A172 (cell line): ENCODE data around the gene ZNF814. TPM values are rescaled to one million over a fixed set of nuclear protein-coding genes. Genes with fewer than 3 reads are reported as not detected.
"Not testable (repeated sequence)": the region's sequence is repeated elsewhere in the genome, so short reads cannot be mapped to it uniquely, and the experiment has no call there.

Experiments
- DNase-seq: peaks from one replicate; pipeline ENCODE4 v3.0.0-alpha.2; 2015; ENCODE audit warnings: low spot score
- total RNA-seq: library from RNA; depleted of rRNA; stranded (reverse); fragments of >200 nt; shearing (Covaris generic); gene quantifications from 2 replicates; pipeline ENCODE4 v1.2.3, GENCODE V29; 2014; rRNA removed

Gene ZNF814
- 0.29 and 1.7 TPM in 2 replicates for total RNA-seq

DNA sequence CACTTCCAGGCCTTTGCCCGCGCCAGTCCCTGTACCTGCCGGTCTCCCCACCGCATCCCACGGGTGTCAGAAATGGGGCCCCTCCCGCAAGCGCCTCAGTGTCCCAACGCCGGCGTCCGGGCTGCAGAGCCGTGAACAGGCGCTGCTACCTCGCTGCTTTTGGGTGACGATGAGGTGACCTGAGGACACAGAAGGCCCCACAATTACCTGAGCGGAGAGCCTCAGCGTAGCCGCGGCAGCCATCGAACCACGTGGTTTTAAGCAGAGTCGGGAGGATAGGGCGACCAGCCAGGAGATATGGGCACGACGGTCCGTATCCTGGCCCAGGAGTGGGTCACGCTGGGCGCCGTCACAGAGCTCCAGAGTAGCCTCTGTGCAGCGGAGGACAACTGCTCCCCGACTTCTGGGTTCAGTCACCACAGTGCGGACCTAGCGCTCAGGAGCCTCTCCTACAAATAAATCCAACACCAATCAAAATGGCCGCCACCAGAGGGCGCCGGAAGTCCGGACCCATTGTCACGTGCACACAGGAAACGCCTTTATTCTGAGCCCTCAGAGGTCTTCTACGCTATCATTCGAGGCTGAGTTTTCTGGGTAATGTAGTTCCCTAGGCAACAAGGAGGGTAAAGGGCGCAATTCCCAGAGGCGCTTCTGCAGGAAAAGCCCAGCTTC, at the start of gene ZNF814:
TSS of gene ZNF814 (minus strand) at position 478 of the 672 bp plus-strand sequence. CDS start at position 243, 235 bp downstream.
- DNase-seq, result no peak

DNA sequence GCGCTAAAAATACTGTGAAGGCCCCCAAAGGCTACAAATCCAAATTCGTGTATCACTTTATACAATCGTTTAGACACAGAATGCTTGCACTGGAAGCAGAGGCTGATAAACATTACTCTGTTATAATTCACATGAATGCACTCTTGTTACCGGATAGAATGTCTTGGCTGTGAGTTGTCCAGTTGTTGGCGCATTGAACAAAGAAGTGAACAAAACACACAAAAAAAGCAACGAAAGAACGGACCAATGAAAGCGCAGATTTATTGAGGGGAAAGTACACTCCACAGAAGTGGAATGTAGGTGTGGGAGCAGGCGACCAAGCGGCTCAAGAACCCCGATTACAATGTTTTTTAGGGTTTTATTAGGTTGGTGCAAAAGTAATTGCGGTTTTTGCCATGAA, 46.9 kb upstream of the ZNF814 start:
- no peak for DNase-seq

DNA sequence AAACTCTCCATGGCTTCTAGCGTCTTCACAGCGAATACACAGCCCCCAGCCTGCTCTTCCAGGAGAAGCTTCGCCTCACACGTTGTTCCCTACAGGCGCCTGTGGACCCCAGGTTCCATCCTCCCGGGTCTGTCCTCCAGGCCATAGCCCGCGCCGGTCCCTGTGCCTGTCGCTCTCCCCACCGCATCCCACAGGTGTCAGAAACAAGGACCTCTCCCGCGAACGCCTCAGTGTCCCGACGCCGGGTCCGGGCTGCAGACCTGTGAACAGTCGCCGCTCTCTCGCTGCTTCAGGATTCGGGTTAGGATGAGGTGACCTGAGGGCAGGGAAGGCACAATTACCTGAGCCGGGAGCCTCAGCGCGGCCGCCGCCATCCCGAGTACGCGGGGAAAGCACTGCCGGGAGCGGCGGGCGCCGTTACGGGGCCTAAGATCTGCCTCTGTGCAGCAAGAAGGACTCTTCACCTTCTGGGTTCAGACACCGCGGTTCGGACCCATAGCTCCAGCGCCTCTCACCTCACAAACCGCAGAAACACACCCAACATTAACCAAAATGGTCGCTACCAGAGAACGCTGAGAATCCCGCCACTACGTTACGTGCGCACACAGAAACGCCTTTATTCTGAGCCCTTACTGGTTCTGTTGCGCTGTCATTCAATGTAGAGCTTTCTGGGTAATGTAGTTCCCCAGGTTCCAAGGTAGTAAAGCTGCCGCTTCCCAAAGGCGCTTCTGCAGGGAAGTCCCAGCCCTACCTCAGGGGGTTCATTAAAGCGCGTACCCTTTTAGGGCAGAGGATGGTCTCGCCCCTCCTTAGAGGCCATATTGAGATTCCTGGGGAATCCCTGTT, 46.2 kb upstream of the ZNF814 start, which contains the start of gene ZNF418:
TSS of gene ZNF418 (minus strand) at position 583 of the 846 bp plus-strand sequence. CDS start 1,580 bp downstream, outside the sequence.
- no peak for DNase-seq

DNA sequence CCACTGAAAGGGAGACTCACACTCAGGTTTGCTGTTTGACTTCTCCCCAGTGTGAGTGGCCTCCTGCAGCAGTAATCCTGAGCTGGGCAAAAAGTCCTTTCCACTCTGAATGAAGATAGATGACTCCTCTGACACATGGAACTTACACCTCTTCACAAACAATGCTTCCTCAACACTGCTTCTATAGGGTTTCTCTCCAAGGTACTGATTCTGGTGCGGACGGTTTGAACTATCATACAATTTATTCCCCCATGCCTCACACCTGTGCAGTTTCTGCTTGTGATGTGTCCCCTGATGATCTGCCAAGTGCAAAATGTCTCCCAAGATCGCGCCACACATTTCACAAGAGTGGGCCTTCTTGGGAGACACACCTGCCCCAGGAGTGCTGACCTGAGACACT, 38.8 kb upstream of the ZNF814 start:
- DNase-seq, result no peak

DNA sequence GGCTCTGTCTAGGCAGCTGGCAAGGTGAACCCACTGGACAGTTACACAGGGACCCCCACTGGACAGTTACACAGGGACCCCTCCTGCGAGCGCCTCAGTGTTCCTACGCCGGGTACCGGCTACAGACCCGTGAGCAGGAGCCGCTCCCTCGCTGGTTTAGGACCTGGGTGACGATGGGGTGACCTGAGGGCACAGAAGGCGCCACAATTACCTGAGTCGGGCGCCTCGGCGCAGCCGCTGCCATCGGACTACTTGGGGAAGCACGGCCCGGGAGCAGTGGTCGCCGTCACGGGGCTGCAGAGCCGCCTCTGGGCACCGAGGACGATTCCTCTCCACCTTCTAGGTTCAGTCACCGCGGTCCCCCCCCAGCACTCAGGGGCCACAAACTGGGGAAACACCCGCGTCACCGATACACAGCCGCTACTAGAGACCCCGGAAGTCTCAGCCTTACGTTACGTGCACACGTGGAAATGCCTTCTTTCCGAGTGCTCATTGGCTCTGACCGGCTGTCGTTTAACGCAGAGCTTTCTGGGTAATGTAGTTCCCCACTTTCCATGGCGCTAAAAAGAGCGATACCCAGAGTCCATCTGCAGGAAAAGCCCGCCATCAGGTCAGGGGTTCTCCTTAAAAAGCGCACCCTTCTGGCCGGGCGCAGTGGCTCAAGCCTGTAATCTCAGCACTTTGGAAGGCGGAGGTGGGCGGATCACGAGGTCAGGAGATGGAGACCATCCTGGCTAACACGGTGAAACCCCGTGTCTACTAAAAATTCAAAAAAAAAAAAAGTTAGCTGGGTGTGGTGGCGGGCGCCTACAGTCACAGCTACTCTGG, 27.5 kb upstream of the ZNF814 start, which contains the start of gene ZNF417:
TSS of gene ZNF417 (minus strand) at position 425 of the 828 bp plus-strand sequence. CDS start at position 244, 181 bp downstream.
- DNase-seq, result peak; percentile 97

DNA sequence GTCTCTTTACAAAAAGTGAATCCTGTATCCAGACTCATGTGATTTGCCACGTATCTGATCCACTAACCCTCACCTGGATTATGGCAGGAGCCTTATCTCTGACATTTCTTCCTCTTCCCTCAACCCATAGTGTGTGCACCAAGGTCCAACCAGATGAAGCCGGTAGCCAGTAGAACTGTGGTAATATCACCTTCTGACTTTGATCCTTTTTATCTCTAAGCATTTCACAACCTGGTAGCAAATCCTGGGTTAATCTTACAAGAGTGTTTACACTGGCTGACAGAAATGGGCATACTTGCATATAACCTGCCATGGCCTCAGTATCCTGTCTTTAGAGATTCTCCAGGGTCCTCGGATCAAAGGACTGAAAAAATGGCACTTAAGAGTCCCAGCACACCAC, 25.7 kb upstream of the ZNF814 start:
- no peak for DNase-seq

DNA sequence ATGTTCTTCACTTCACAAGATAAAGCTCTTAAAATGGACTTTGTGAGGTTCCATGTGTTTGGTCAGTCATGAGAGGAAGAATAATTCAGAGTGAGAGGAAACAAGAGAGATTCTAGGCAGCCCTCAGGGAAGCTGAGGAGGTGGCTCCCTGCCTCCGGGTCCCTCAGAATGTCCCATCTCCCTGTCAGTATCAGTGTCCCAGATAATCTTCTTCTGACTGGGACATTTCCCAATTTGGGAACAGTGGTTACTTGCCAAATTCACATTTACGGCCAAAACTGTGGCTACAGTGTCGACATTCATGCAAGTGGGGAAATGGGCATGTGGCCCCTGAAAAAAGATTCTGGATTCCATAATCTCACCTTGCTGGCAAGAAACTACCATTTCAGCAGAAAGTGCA, 18.6 kb upstream of the ZNF814 start:
- no peak for DNase-seq

DNA sequence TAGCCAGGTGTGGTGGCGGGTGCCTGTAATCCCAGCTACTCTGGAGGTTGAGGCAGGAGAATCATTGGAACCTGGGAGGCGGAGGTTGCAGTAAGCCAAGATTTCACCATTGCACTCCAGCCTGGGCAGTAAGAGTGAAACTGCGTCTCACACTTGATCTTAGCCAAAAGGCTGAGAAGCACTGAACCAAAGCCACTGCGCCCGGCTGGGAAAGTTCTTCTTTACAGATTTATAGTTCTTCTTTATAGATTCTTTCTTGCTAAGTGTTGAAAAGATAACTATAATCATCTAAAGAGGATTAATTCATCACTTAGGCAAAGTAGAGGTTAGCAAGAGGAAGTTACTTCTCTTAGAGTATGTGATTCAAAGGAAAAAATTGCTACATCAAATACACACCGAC, 16.4 kb upstream of the ZNF814 start:
- DNase-seq, result no peak

DNA sequence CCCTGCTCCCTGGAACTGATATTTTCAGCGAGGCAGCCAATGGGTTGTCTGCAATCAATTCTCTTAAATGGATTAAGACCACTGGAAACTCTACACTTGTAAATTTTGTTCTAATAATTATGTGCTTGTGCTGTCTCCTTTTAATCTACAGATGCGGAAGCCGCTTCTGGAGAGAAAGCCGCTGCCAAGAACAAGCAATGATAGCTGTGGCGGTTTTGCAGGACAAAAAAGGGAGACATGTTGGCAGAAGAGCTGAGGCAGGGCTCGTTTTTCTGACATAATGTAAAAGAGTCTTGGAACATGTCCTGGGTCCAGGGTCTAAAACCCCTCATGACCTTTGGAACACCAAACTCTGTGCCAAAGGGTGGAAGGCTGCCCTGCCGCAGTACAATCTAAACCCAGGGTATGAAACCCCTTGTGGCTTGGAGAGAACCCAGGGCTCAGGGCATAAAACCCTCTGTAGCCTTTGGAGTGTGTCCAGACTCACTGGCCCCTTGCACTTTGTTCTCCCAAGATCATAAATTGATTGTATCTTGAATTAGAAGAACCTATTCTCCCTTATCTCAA, 14.9 kb upstream of the ZNF814 start:
- no peak for DNase-seq

DNA sequence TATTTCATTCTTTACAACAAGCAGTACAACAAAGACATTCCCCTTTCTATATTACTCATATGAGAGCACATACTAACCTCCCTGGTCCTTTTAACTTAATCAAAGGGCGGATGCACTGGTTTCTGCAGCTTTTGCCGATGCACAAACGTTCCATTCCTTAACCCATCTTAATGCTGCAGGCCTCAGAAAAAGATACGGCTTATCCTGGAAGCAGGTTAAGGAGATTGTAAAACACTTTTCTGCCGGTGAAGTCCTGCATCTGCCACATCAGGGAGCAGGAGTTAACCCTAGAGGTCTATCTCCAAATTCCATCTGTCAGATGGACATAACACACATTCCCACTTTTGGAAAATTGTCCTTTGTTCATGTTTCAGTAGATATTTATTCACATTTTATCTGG, 11.5 kb upstream of the ZNF814 start:
- no peak for DNase-seq

DNA sequence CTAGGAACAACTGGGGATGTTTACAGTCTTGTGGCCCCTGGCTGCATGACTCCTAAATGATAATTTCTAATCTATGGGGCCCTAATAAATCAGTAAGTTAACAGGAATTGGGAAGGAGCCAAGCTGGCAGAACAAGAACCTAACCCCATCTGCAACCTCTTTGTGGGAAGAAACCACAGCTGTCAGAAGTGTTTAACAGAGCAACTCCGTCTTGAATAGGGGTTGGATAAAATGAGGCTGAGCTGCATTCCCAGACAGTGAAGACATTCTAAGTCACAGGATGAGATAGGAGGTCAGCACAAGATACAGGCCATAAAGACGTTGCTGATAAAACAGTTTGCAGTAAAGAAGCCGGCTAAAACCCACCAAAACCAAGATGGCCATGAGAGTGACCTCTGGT, 1.9 kb upstream of the ZNF814 start:
- DNase-seq, result peak; percentile 86

DNA sequence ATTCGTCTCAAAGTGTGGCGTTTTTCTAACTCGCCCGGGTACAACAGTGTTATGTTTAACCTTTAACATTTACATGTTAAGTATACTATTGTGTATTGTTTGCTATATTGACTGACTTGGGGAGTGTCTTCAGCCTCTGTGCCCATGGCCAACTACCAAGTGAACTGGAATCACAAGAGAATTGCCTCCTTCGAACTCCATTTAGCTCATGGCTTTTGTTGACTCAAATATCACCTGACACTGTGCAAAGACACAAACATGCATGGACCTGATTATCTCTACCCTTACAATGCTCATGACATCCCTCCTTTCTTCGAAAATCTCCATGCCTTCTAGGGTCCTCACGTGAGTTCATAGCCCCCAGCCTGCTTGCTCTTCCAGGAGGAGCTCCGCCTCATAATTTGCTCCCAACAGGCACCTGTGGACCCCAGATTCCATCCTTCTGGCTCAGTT, 704 bp downstream of the ZNF814 start:
- no peak for DNase-seq

DNA sequence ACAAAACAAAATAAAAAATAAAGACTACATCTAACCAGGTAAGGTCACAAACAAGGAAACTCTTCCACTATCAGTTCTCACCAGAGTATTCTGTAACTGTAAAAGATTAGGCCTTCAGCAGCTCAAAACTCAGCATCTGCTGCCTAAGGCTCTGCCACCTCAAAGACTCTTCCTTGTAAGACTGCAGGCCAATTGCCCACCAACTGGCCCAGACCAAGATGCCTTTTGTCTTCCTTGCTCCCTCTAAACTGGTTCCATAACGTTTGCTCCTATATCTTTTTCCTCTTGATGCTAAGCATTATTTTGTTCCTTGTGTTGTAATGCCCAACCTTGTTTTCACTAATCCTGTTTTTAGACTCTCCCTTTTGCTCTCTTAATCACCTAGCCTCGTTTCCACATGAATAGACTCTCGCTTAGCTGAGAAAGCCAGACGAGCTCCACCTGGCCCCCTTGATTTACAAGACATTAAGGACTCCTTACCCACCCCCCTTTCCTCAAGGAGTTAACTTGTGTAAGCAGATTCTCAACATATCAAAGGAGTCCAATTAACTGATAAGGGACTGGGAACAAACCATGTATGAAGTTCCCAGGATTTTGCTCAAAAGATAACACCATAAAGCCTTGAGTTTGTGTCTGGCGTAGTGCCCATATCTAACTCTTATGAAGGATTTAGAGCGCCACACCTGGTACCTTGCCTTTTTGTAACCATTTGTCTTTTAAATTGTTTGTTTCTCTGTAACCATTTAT, 1.5 kb downstream of the ZNF814 start:
- DNase-seq, result no peak

DNA sequence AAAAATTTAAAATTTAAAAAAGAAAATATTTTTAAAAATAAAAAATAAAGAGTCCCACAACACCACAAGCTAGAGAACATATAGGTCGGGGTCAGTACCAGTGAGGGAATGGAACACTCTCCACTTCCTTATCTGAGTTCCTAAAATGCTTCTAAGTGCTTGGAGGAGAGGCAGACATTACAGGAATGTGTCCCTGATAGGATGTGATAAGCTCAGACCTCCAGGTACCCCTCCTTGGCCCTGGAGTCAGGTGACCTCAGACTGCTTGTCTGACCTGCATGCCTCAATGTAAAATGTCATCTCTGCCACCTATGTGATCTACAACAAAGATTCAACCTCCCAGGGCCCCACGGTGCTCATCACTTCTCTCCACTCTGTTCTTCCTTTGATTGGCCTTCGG, 2.8 kb downstream of the ZNF814 start:
- no peak for DNase-seq

DNA sequence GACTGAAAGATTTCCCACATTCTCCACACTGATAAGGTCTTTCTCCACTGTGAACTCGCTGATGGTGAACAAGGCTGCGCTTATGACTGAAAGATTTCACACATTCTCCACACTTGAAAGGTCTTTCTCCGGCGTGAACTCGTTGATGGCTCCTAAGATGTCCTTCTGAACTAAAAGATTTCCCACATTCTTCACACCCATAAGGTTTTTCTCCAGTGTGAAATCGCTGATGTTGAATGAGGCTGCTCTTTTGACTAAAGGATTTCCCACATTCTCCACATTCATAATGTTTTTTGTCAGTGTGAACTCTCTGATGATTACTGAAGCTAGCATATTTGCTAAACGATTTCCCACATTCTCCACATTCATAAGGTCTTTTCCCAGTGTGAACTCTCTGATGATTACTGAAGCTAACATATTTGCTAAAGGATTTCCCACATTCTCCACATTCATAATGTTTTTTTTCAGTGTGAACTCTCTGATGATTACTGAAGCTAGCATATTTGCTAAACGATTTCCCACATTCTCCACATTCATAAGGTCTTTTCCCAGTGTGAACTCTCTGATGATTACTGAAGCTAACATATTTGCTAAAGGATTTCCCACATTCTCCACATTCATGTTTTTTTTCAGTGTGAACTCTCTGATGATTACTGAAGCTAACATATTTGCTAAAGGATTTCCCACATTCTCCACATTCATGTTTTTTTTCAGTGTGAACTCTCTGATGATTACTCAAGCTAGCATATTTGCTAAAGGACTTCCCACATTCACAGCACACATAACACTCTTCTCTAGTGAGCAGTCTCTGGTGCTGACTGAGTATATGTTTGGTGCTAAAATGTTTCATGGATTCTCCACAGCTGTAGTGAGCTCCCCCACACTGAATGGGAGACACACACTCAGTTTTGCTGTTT, 14.7 kb downstream of the ZNF814 start:
- DNase-seq, result not testable (repeated sequence)

DNA sequence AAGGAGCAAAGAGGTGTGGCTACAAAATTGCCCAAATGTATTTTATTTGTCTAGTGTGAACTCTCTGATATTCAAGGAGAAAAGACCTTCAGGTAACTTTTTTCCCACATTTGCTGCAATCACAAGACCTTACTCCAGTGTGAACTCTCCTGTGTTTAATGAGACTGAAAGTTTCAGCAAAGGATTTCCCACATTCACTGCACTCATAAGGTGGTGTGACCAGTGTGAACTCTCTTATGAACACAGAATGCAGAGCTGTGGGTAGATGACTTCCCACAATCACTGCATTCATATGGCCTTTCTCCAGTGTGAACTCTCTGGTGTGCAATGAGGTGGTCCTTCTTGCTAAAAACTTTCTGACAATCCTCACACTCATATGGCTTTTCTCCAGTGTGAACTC, 16.4 kb downstream of the ZNF814 start:
- DNase-seq, result no peak

DNA sequence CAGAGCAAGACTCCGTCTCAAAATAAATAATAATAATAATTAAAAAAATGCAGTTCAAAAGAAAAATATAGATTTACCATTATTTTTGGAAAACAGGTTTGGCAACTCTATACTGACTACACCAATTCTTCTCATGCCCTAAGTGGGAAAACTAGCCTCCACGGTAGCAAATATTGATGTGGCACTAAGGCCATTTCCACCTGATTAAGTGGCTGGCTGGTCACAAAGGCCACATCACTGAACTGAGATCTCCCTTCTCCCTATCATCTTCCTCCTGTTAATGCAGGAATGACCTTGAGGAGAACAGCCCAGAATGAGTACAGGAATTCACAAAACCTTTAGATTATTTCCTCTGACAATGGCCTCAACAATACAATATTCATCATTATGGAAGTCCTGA, 18.6 kb downstream of the ZNF814 start:
- DNase-seq, result no peak

DNA sequence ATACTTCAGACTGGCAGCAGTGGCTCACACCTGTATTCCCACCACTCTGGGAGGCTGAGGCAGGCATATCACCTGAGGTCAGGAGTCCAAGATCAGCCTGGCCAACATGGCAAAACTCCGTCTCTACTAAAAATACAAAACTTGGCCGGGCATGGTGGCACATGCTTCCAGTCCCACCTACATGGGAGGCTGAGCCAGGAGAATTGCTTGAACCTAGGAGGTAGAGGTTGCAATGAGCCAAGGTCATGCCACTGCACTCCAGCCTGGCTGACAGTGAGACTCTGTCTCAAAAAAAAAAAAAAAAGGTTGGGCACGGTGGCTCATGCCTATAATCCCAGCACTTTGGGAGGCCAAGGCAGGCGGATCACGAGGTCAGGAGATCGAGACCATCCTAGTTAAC, 19.2 kb downstream of the ZNF814 start:
- not testable (repeated sequence) for DNase-seq

DNA sequence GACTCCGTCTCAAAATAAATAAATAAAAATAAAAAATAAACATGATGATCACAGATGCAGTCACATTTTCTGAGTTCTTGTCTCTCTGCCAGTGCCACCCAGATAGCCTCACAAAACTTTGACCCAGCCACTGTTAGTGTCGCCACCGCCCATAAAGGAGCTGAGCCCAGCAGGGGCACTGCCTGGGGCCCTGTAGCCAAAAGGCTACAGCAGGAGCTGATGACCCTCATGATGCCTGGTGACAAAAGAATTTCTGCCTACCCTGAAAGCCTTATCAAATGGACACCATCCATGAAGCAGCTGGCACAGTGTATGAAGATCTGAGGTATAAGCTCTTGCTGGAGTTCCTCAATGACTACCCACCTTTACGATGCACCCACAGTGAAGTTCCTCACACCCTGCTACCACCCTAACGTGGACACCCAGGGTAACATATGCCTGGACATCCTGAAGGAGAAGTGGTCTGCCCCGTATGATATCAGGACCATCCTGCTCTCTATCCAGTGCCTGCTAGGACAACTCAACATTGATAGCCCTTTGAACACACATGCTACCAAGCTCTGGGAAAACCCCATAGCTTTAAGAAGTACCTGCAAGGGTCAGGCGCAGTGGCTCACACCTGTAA, 20.9 kb downstream of the ZNF814 start:
- no peak for DNase-seq
